Fibroblast of villous mesenchyme (primary cell): ENCODE data around the gene HOXB3. TPM values are rescaled to one million over a fixed set of nuclear protein-coding genes. Genes with fewer than 3 reads are reported as not detected.

Experiments
- DNase-seq: peaks from one replicate; pipeline ENCODE4 v3.0.0-alpha.2; 2010; ENCODE audit warnings: low read depth
- H3K4me3 ChIP-seq: 2 replicates; pipeline ENCODE4 v1.5.1; 2011; ENCODE audit warnings: low read depth, mild to moderate bottlenecking, low read length
- total RNA-seq: library from RNA; depleted of rRNA; stranded (reverse); fragments of >200 nt; gene quantifications from 2 replicates; pipeline ENCODE4 v1.2.3, GENCODE V29; 2012
- TF ChIP-seq, protein P1 (sequence below): IDR thresholded peaks from 2 replicates; pipeline ENCODE4 v1.5.1; 2012; ENCODE audit warnings: low read depth, mild to moderate bottlenecking, low read length; ENCODE audit not compliant: insufficient read depth

HOXB3 gene
- total RNA-seq, 1 donor: 4.3 TPM

DNA sequence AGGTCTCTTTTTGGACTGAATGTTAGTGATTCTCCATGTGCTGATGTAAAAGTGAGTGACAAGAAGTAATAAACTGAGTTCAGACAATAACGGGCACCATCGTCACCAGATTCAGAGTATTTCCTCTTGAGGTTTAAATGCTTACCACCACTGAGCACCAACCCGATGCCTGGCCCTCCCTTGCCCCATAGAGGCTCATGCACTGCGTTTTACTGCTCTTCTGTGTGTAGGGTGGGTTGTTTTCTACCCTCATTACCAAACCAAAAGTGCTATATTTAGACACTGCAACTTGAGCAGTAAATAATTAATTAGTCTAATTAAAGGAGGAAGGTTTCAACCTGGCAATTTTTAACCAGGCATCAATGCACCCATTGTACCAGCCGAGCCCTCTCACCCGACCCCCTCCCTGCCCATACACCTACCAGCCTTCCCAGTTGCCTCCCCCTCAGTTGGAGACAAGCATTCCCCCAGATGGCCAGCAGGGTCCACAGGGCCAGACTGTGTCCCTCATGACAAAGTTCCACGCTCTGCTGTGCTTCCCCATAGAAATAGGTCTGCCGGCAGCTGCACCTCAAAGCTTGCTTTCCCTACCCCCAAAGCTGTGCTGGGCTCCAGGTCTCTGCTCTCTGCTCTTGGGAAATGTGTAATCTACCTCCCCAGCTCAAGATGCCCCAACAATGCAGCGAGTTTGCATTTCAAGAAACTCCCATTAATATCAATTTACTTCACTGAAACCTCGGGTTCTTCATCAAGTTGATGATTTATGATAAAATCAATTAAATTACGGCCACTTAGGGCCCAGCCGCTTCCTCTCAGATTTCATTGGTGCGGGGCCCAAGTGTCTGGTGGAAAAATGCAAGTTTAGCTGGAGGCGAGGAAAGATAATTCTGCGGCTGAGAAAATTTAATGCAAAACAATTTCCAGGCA lies 27.9 kb downstream of the HOXB3 start:
- TF ChIP-seq, protein P1, sequence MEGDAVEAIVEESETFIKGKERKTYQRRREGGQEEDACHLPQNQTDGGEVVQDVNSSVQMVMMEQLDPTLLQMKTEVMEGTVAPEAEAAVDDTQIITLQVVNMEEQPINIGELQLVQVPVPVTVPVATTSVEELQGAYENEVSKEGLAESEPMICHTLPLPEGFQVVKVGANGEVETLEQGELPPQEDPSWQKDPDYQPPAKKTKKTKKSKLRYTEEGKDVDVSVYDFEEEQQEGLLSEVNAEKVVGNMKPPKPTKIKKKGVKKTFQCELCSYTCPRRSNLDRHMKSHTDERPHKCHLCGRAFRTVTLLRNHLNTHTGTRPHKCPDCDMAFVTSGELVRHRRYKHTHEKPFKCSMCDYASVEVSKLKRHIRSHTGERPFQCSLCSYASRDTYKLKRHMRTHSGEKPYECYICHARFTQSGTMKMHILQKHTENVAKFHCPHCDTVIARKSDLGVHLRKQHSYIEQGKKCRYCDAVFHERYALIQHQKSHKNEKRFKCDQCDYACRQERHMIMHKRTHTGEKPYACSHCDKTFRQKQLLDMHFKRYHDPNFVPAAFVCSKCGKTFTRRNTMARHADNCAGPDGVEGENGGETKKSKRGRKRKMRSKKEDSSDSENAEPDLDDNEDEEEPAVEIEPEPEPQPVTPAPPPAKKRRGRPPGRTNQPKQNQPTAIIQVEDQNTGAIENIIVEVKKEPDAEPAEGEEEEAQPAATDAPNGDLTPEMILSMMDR: peak; percentile 27
- no peak overlapping the region for H3K4me3 ChIP-seq
- DNase-seq: no peak

DNA sequence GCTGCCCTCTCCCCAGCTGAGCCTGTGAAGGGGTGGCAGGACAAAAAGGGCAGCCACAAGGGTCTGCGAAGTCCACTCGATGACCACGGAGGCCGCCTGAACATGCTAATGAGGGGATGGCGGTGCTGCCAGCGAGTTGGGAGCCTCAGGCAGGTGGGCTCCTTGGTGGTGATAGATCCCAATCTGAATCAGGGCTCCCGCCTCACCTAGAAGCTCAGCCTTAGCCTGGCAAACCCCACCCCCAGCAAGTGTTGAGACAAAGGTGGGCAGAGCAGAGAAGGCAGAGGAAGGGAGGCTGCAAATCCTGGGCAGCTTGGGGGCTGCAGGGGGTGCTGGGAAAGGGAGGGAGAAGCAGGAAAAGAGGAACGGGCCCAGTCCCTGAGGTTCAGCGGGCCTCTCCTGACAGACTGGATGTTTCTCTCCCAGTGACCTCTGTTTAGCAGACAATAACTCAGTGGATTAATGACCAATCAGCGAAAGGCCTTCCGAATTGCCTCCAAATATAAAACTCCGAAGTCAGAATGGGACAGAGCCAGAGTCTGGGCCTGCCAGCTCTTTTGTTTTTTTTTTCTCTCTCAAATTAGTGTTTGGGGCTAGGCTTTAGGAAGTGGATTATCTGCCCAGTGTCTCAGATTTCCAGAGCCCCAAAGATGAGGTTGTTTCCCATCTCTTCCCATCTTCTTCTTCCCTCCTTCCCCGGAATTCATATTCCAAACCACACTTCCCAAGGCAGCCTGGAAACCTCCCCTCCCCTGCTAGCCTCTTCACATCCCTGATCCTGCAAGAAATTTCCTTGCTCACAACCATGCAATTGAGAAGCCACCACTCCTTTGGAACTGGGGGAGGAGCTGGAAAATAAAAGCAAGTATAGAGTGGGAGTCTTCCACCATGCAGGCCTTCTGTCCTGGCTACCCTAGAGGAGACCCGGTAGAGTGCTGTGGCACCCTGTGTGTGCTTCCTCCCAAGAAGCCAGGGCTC lies 29.9 kb downstream of the HOXB3 start:
- TF ChIP-seq, protein P1: no peak
- no peak overlapping the region for H3K4me3 ChIP-seq
- no peak for DNase-seq

DNA sequence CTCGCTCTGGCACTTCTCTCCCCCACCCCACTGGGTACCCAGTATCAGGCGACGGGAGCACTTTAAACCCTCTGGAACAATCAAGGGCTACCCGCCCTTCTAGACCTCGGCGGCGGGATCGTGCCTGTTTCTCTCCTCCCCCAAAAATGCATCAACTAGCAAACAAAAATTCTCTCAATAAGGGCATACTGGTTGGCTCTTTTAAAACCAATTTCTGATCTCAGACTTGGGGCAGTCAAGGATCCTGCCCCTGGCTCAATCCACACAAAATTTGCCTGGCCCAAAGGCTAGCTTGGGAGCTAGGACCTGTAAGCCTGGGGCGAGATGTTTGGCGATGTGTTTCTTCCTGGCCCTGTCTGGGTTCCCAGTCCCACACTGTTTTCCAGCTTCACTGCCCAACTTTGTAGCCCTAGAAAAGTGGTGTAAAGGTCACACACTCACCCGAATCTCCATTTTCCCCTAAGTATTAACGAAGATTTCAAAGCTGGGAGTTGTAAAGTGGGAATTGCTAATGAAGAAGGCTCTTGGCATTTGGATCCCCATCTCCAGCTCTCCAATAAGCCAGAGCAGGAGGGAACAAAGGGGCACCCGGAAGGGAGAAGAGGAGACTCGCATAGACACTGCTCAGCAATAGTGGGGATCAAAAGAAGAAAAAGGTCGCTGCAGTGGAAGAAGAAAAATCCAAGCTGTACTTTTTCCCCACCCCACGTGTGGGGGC lies 30.8 kb downstream of the HOXB3 start:
- TF ChIP-seq, protein P1: no peak

DNA sequence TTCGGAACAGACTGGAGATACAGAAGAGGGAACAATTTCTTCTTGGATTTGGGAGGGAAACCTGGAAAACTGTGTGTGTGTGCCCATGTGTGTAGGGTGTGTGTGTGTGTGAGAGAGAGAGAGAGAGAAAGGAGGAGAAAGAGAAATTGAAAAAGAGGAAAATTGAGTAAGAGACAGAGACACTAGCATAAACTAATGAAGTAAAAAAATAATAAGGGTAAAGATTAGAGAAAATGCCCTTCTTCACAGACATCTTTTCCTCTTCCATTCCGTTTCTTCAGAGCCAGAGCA lies 31.3 kb downstream of the HOXB3 start:
- DNase-seq: no peak
- TF ChIP-seq, protein P1: no peak
- no peak overlapping the region for H3K4me3 ChIP-seq

More for the DNA sequence above, 30.8 kb downstream of the HOXB3 start:
- DNase-seq: no peak
- no peak overlapping the region for H3K4me3 ChIP-seq

DNA sequence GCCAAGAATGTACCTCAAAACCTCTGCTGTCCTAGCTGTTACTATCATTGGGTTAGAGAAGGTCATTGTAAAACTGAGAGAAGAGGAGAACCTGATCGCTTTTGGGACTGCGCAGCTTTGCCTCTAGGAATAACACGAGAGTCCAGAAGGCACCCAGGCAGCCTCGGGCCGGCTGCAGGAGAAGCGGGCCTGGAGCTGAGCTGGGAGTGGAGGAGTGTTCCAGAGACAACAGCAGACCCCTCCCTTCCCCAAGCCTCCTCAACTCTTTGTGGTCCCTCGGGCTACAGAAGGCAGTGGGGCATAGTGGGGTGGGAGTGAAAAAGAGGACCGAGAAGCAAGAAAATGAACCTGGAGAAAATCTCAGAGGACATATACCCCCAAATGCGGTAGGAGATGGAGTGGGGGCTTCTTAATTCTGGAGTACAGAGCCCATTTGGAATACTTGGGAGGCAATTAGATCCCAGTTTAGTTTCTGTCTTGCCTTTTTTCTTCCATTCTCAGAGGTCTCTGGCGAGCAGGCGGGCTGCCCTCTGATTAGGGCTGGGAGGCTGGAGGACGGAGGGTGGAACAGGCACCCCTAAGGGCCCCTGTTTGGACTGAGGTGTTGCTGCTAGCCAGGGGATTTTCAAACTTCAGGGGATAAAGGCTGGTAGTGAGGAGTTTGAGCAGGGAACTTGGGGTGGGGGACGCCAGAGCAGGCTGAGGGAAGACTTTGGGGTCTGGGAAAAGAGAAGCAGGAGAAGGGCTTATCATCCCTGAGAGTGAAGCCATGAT lies 31.8 kb downstream of the HOXB3 start:
- no peak for DNase-seq
- TF ChIP-seq, protein P1: no peak
- H3K4me3 ChIP-seq: no peak overlapping the region
